Gastrocnemius medialis (tissue), 4 donors: ENCODE data around the gene CNGB1. TPM values are rescaled to one million over a fixed set of nuclear protein-coding genes. Genes with fewer than 3 reads are reported as not detected.
"Not testable (repeated sequence)": the region's sequence is repeated elsewhere in the genome, so short reads cannot be mapped to it uniquely, and the experiment has no call there.

ENCODE experiments used
- ATAC-seq, 2 donors: fragments of 150-250 bp; one replicate each; pipeline ENCODE4 v1.9.1; 2016
- DNase-seq, 2 donors: peaks; one replicate each; pipeline ENCODE4 v3.0.0-alpha.2; 2019
- H3K27ac ChIP-seq, 4 donors: fragments of 200-600 bp; sonication (generic); 1 replicate in 1 of 4; 2 replicates in 3 of 4; pipeline ENCODE4 v1.5.1; 2016 to 2018; ENCODE audit warnings: mild to moderate bottlenecking in 2 of 4, moderate library complexity in 1 of 4
- H3K27me3 ChIP-seq, 3 donors: fragments of 200-600 bp; sonication (generic) in 2 of 3; 1 replicate in 1 of 3; 2 replicates in 2 of 3; pipeline versions ENCODE4 v1.5.1 to v1.6.0; 2016 to 2019; ENCODE audit warnings: mild to moderate bottlenecking in 1 of 3, moderate library complexity in 1 of 3
- H3K36me3 ChIP-seq, 2 donors: fragments of 200-600 bp; sonication (generic) in 1 of 2; one replicate each; pipeline ENCODE4 v1.5.1; 2017 to 2018
- H3K4me1 ChIP-seq, 2 donors: fragments of 200-600 bp; sonication (generic) in 1 of 2; one replicate each; pipeline ENCODE4 v1.5.1; 2016 to 2017; ENCODE audit warnings: mild to moderate bottlenecking in 2 of 2
- H3K4me3 ChIP-seq, 4 donors: fragments of 200-600 bp; sonication (generic) in 3 of 4; 1 replicate in 1 of 4; 2 replicates in 3 of 4; pipeline ENCODE4 v1.5.1; 2016 to 2019; ENCODE audit warnings: mild to moderate bottlenecking in 2 of 4
- H3K9me3 ChIP-seq, 3 donors: fragments of 200-600 bp; sonication (generic) in 2 of 3; 1 replicate in 1 of 3; 2 replicates in 2 of 3; pipeline ENCODE4 v1.5.1; 2016 to 2019
- CTCF ChIP-seq, 5 experiments: fragments of 450-650 bp in 3 of 5; fragments of 200-600 bp in 2 of 5; sonication (generic) in 2 of 5; IDR thresholded peaks in 4 of 5; conservative IDR thresholded peaks in 1 of 5; 1 replicate in 4 of 5; 2 replicates in 1 of 5; pipeline ENCODE4 v1.5.1; 2016 to 2019; ENCODE audit warnings: antibody characterized with exemption in 5 of 5, mild to moderate bottlenecking in 3 of 5, moderate library complexity in 3 of 5
- POLR2A ChIP-seq, 2 donors: fragments of 450-650 bp; IDR thresholded peaks; one replicate each; pipeline ENCODE4 v1.6.1; 2017; ENCODE audit warnings: antibody characterized with exemption in 2 of 2, mild to moderate bottlenecking in 2 of 2, moderate library complexity in 2 of 2
- in situ Hi-C, 4 donors: fragments of 200-750 bp; cut with MboI; loops; one replicate each; pipeline versions ENCODE4 v1.15.0 to v1.8.0; 2017; ENCODE audit warnings: low sequenced_read_pairs in 4 of 4
- intact Hi-C: fragments of 100-400 bp; cut with DNase I; formaldehyde crosslinking; loops from one replicate; pipeline ENCODE4 v1.15.1; 2023; ENCODE audit warnings: low total_unique reads
- total RNA-seq, 4 donors: library from RNA; depleted of rRNA; stranded (reverse); fragments of >200 nt; gene quantifications; one replicate each; pipeline versions ENCODE4 v1.1.0 to v1.2.3, GENCODE V29; 2016

CNGB1 gene
- total RNA-seq, 4 donors from 2014 or later = not detected

DNA sequence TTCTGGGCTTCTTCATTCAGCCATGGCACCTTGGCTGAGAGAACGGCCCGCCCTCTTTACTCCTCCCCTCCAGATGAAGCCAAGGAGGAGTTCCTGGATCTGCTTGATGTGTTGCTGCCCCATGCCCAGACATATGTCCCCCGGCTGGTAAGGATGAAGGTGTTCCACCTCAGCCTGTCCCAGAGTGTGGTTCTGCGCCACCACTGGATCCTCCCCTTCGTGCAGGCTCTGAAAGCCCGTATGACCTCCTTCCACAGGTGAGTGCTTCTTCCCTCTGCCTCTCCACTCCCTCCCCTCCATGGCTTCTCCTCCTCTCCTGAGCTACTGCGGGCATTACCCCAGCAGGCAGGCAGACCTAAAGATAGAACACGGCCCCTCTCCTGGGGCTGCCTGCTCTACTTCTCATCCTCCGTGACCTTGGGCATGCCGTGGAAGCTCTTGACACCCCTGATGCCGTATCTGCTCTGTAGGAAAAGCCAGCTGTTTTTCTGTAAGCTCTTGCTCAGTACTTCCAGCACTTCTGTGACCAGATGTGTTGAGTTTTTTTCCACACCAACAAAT is 39.0 kb upstream of the CNGB1 start:
- intact Hi-C loops (loop anchor here (10.0 kb wide), 1 partner anchor 415 kb away; no protein-coding TSS in a partner anchor), in situ Hi-C loops (loop anchor here in 3 of 4 donors (10.0 to 25.0 kb wide), 4 partner anchors 115 to 273 kb away; partner anchors contain the start of gene KATNB1 (in 1 of the 3))
- Histone ChIP-seq H3K9me3 (no peaks in the 10 kb centered on the region), H3K27me3 (no peaks in the 10 kb centered on the region), H3K4me1 (peaks cover 0 to 2% of the 10 kb centered on the region in 2 donors), H3K4me3 (no peak overlapping the region), H3K27ac (no peak overlapping the region), H3K36me3 (peaks cover 0 to 37% of the 10 kb centered on the region in 2 donors)
- no peak for TF ChIP-seq CTCF (IDR thresholded peaks at IDR 0.05 in 4 of 5, conservative IDR thresholded peaks at IDR 0.05 in 1 of 5)
- TF ChIP-seq POLR2A (IDR thresholded peaks at IDR 0.05) = no peak
- ATAC-seq (no peak), DNase-seq (no peak)

DNA sequence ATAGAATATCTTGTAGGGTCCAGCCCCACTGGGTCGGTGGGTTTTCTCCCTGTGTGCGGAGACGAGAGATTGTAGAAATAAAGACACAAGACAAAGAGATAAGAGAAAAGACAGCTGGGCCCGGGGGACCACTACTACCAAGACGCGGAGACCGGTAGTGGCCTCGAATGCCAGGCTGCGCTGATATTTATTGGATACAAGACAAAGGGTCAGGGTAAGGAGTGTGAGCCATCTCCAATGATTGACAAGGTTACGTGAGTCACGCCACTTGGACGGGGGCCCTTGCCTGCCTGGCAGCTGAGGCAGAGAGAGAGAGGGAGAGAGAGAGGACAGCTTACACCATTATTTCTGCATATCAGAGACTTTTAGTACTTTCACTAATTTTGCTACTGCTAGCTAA is 33.8 kb upstream of the CNGB1 start:
- Histone ChIP-seq H3K27ac (peak overlapping the region in 3 of 4 donors; percentile 33 to 56 (median 48)), H3K4me1 (peaks cover 8 to 12% of the 10 kb centered on the region in 2 donors), H3K36me3 (peaks cover 0 to 14% of the 10 kb centered on the region in 2 donors), H3K4me3 (peak overlapping the region in 1 of 4 donors; percentile 22)
- intact Hi-C loops = loop anchor here (1.0 to 10.0 kb wide), 3 partner anchors 105 to 410 kb away; no protein-coding TSS in a partner anchor
- not testable (repeated sequence) for H3K27me3 ChIP-seq, ATAC-seq, H3K9me3 ChIP-seq
- DNase-seq = peak in 1 of 2 donors; percentile 72
- in situ Hi-C loops = loop anchor here (5.0 to 25.0 kb wide), 5 partner anchors 102 to 267 kb away; partner anchors contain the start of gene KATNB1 (in 1 of the 4)

DNA sequence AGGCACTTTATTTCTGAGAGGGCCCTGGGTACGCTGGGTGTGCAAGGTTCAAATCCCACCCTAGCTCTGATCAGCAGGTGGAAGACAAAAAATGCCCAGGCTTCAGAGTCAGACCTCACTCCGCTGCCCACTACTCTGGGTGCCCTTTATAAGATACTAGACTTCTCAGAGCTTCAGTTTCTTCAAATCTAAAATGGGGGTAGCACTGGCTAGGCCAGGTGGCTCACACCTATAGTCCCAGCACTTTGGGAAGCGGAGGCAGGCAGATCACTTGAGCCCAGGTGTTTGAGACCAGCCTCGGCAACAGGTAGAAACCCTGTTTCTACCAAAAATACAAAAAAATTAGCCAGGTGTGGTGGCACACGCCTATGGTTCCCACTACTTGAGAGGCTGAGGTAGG is 32.0 kb upstream of the CNGB1 start:
- Histone ChIP-seq H3K36me3 (peaks cover 0 to 15% of the 10 kb centered on the region in 2 donors), H3K27me3 (no peaks in the 10 kb centered on the region), H3K4me1 (peaks cover 19 to 21% of the 10 kb centered on the region in 2 donors), H3K27ac (no peak overlapping the region), H3K9me3 (no peaks in the 10 kb centered on the region), H3K4me3 (no peak overlapping the region)
- intact Hi-C loops (loop anchor here (5.0 to 10.0 kb wide), 2 partner anchors 226 to 408 kb away; no protein-coding TSS in a partner anchor), in situ Hi-C loops (loop anchor here (5.0 to 25.0 kb wide), 5 partner anchors 101 to 266 kb away; partner anchors contain the start of gene KATNB1 (in 1 of the 4))
- ATAC-seq = no peak
- DNase-seq = no peak
- TF ChIP-seq CTCF (IDR thresholded peaks at IDR 0.05 in 4 of 5, conservative IDR thresholded peaks at IDR 0.05 in 1 of 5) (no peak), POLR2A (IDR thresholded peaks at IDR 0.05) (no peak)

DNA sequence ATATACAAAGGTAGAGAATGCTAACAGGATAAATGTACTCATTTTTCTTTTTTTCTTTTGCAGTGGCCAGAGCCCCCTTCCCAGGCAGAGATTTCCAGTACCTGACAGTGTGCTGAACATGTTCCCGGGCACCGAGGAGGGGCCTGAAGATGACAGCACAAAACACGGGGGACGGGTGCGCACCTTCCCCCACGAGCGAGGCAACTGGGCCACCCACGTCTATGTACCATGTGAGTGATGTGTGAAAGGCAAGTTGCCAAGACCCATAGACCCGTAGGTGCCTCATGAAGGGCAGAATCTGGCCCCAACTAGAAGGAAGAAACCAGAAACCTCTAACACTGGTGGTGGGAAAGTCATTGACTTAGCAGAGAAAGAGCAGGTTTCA is 31.5 kb upstream of the CNGB1 start:
- Histone ChIP-seq H3K36me3 (peaks cover 0 to 20% of the 10 kb centered on the region in 2 donors), H3K9me3 (no peaks in the 10 kb centered on the region), H3K27me3 (no peaks in the 10 kb centered on the region), H3K27ac (no peak overlapping the region), H3K4me3 (no peak overlapping the region), H3K4me1 (peaks cover 19 to 21% of the 10 kb centered on the region in 2 donors)
- DNase-seq = no peak
- TF ChIP-seq CTCF (IDR thresholded peaks at IDR 0.05 in 4 of 5, conservative IDR thresholded peaks at IDR 0.05 in 1 of 5) (no peak), POLR2A (IDR thresholded peaks at IDR 0.05) (no peak)
- no peak for ATAC-seq
- in situ Hi-C loops = loop anchor here (5.0 to 25.0 kb wide), 5 partner anchors 100 to 265 kb away; partner anchors contain the start of gene KATNB1 (in 1 of the 4)
- intact Hi-C loops = loop anchor here (5.0 to 10.0 kb wide), 2 partner anchors 225 to 408 kb away; no protein-coding TSS in a partner anchor

DNA sequence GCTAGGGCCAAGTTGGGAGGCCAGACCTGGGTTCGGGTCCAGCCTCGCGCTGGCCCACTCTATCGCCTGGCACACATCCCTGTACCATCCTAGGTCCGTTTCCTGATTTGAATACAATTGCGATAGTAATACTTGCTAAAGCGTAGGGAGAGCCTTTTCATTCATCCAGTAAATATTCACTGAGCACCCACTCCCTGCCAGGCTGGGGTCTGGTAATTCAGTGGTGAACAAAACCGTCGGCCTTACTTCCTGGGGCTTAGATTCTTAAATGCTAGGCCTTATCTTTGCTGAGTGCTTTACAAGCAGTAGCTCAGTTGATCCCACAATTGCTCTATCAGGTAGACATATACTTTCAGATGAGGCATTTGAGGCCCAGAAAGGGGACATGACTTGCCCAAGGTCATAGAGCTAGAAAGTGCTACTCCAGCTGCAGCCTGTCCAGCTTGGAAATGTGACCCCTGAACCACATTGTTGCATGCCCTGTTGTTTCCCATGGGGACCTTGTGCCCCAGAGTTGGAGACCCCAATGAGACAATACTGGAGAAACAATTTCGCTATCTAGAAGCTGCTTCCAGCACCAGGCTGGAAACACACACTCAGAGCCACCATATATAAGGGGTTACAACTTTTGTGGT is 31.0 kb upstream of the CNGB1 start:
- Histone ChIP-seq H3K4me3 (peak overlapping the region; percentile 69 to 88 (median 78)), H3K27ac (peak overlapping the region; percentile 97 to 99 (median 98)), H3K9me3 (no peaks in the 10 kb centered on the region), H3K36me3 (peaks cover 0 to 25% of the 10 kb centered on the region in 2 donors), H3K27me3 (no peaks in the 10 kb centered on the region), H3K4me1 (peaks cover 19 to 21% of the 10 kb centered on the region in 2 donors)
- intact Hi-C loops = loop anchor here (1.0 to 10.0 kb wide), 5 partner anchors 23 to 407 kb away; partner anchors contain the start of genes KATNB1 and MMP15
- in situ Hi-C loops = loop anchor here (5.0 to 25.0 kb wide), 5 partner anchors 100 to 265 kb away; partner anchors contain the start of gene KATNB1 (in 1 of the 4)
- TF ChIP-seq CTCF (IDR thresholded peaks at IDR 0.05 in 4 of 5, conservative IDR thresholded peaks at IDR 0.05 in 1 of 5) (no peak), POLR2A (IDR thresholded peaks at IDR 0.05) (no peak)
- DNase-seq (no peak), ATAC-seq (no peak)
